Activated naive CD8-positive, alpha-beta T cell treated with anti-CD3 and anti-CD28 coated beads, Interleukin-2, amount 10 ng/mL, durations not matched to agents 7 days and 5 days (primary cell): ENCODE results near the gene SRR. TPM values are rescaled to one million over a fixed set of nuclear protein-coding genes. Genes with fewer than 3 reads are reported as not detected.
"Not testable (repeated sequence)": the region's sequence is repeated elsewhere in the genome, so short reads cannot be mapped to it uniquely, and the experiment has no call there.

ENCODE experiments used
- ATAC-seq: fragments of 150-1000 bp; cut with Tn5 transposase; one replicate; pipeline ENCODE4 v1.10.0; 2021; ENCODE audit warnings: low read depth, moderate library complexity
- POLR2A ChIA-PET: fragments of 350-600 bp; sonication (Branson Sonifier 250); formaldehyde crosslinking; loops from one replicate; lab custom pipeline; 2021; ENCODE audit warnings: antibody characterized with exemption; lab: Charles Lee
- DNase-seq: peaks from one replicate; pipeline ENCODE4 v3.0.0; 2021
- H3K27ac Mint-ChIP-seq: one replicate; pipeline ENCODE4 v1.8.0; 2022; ENCODE audit warnings: mild to moderate bottlenecking, mixed read lengths
- H3K27me3 Mint-ChIP-seq: one replicate; pipeline ENCODE4 v1.8.0; 2022; ENCODE audit warnings: mild to moderate bottlenecking, moderate library complexity, mixed read lengths
- H3K36me3 Mint-ChIP-seq: one replicate; pipeline ENCODE4 v1.8.0; 2021; ENCODE audit warnings: mild to moderate bottlenecking, mixed read lengths
- H3K4me1 Mint-ChIP-seq: one replicate; pipeline ENCODE4 v1.8.0; 2021; ENCODE audit warnings: mixed read lengths
- H3K4me3 Mint-ChIP-seq: one replicate; pipeline ENCODE4 v1.8.0; 2022; ENCODE audit warnings: mild to moderate bottlenecking, moderate library complexity, mixed read lengths
- H3K9me3 Mint-ChIP-seq: one replicate; pipeline ENCODE4 v1.8.0; 2021; ENCODE audit warnings: mixed read lengths
- total RNA-seq, 2 experiments: library from RNA; stranded (reverse); gene quantifications; one replicate each; pipeline ENCODE4 v1.2.3, GENCODE V29; 2021

Gene SRR
- total RNA-seq, 2 experiments from 2014 or later, result 16.3 to 19.8 TPM

DNA sequence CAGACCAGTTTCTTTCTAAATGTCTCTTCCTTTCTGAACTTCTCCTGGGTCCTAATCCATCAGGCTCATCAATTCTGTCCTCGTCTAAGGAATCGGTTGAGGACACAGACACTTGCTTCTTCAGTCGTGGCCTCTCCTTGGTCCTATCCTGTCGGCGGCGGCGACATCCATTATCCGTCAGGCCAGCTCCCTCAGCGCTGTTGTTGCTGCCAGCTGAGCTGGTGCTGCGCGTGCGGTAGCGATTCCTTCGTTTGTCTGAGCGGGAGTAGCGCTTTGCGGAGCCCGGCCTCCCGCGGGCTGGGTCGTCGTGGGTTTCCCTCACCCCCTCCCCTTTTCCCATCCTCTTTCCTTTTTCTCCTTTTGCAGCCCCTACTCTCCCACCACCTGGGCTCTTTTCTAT is 4.0 kb upstream of the SRR start:
- Mint-ChIP-seq H3K4me3 (no peak overlapping the region), H3K9me3 (no peaks in the 10 kb centered on the region), H3K36me3 (peaks cover 37% of the 10 kb centered on the region), H3K27me3 (no peaks in the 10 kb centered on the region), H3K4me1 (peaks cover 35% of the 10 kb centered on the region), H3K27ac (peak overlapping the region; percentile 1)
- POLR2A ChIA-PET, result no interaction called here
- no peak for ATAC-seq
- DNase-seq, result no peak

- no peaks in the 10 kb centered on the region for H3K27me3 Mint-ChIP-seq
- peaks cover 33% of the 10 kb centered on the region for H3K36me3 Mint-ChIP-seq
- DNase-seq (no peak), ATAC-seq (no peak)
- peak overlapping the region; percentile 96 for H3K4me3 Mint-ChIP-seq
- H3K27ac Mint-ChIP-seq, result peak overlapping the region; percentile 81
- POLR2A ChIA-PET, result interaction anchor here (0.5 to 2.7 kb wide), 7 partner anchors 27 to 245 kb away, joined by 3 to 25 read pairs (median 4); partner anchors contain the start of genes SGSM2 and TSR1
- no peaks in the 10 kb centered on the region for H3K9me3 Mint-ChIP-seq
- H3K4me1 Mint-ChIP-seq, result peaks cover 32% of the 10 kb centered on the region
Measured at GRCh38 chr17:2302778-2303203, 959 bp upstream of the SRR start.

- no peak for DNase-seq
- Mint-ChIP-seq H3K4me1 (peaks cover 33% of the 10 kb centered on the region), H3K36me3 (peaks cover 28% of the 10 kb centered on the region), H3K27me3 (no peaks in the 10 kb centered on the region), H3K27ac (no peak overlapping the region), H3K9me3 (no peaks in the 10 kb centered on the region), H3K4me3 (peak overlapping the region; percentile 69)
- POLR2A ChIA-PET, result interaction anchor here (0.9 to 2.7 kb wide), 2 partner anchors 8 to 32 kb away, joined by 5 to 25 read pairs; partner anchors contain the start of genes SGSM2 and TSR1
- no peak for ATAC-seq
Measured at GRCh38 chr17:2304931-2305330, 1.2 kb downstream of the SRR start.

GRCh38 chr17:2309338-2310154 is 5.8 kb downstream of the SRR start:
- POLR2A ChIA-PET, result interaction anchor here (0.8 kb wide), 1 partner anchor 26 kb away, joined by 3 read pairs; no protein-coding TSS in a partner anchor
- H3K27me3 Mint-ChIP-seq, result no peaks in the 10 kb centered on the region
- H3K4me1 Mint-ChIP-seq, result peaks cover 21% of the 10 kb centered on the region
- DNase-seq (no peak), ATAC-seq (no peak)
- H3K36me3 Mint-ChIP-seq, result peaks cover 21% of the 10 kb centered on the region
- no peak overlapping the region for H3K4me3 Mint-ChIP-seq
- no peak overlapping the region for H3K27ac Mint-ChIP-seq
- H3K9me3 Mint-ChIP-seq, result no peaks in the 10 kb centered on the region

DNA sequence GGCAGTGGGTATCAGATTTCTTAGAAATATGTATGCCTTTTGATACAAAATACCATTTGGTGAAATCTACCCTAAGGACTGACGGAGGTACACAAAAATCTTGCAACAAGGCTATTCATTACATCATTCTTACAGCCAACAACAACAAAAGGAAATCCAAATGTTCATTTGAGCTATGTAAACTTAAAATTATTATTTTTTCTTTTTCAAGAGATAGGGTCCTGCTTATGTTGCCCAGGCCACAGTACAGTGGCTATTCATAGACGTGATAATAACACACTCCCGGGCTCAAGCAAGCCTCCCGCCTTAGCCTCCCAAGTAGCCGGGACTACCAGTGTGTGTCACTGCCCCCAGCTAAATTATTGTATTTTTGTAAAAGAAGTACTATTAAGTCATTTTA is 9.0 kb downstream of the SRR start:
- no peak overlapping the region for H3K27ac Mint-ChIP-seq
- no peaks in the 10 kb centered on the region for H3K27me3 Mint-ChIP-seq
- H3K4me3 Mint-ChIP-seq, result no peak overlapping the region
- ATAC-seq (no peak), DNase-seq (no peak)
- POLR2A ChIA-PET, result interaction anchor here (0.9 kb wide), 1 partner anchor 8 kb away, joined by 5 read pairs; no protein-coding TSS in a partner anchor
- H3K9me3 Mint-ChIP-seq, result no peaks in the 10 kb centered on the region
- peaks cover 4% of the 10 kb centered on the region for H3K4me1 Mint-ChIP-seq
- peaks cover 9% of the 10 kb centered on the region for H3K36me3 Mint-ChIP-seq

- not testable (repeated sequence) for H3K4me3 Mint-ChIP-seq
Measured at GRCh38 chr17:2316916-2317205, 13.1 kb downstream of the SRR start.

DNA sequence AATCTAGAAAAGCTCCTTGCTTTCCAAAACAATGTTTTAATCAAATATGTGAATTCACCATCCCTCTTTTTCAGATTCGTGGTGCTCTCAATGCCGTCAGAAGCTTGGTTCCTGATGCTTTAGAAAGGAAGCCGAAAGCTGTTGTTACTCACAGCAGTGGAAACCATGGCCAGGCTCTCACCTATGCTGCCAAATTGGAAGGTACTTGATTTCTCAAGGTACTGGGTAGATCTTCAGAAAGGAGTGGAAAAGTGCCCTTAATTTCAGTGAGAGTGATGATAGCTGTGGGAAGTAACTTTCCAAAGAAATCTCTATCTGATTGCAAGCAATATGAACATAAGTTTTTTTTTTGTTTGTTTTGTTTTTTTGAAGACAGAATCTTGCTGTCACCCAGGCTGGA is 14.0 kb downstream of the SRR start:
- Mint-ChIP-seq H3K27me3 (no peaks in the 10 kb centered on the region), H3K4me3 (no peak overlapping the region), H3K27ac (no peak overlapping the region), H3K4me1 (peaks cover 4% of the 10 kb centered on the region), H3K9me3 (no peaks in the 10 kb centered on the region), H3K36me3 (peaks cover 17% of the 10 kb centered on the region)
- DNase-seq (no peak), ATAC-seq (no peak)
- POLR2A ChIA-PET, result no interaction called here

More at GRCh38 chr17:2316916-2317205, 13.1 kb downstream of the SRR start:
- not testable (repeated sequence) for ATAC-seq, DNase-seq, H3K9me3 Mint-ChIP-seq, H3K27ac Mint-ChIP-seq, H3K4me1 Mint-ChIP-seq, H3K27me3 Mint-ChIP-seq
- peaks cover 15% of the 10 kb centered on the region for H3K36me3 Mint-ChIP-seq
- POLR2A ChIA-PET, result interaction anchor here (0.6 kb wide), 2 partner anchors 56 to 209 kb away, joined by 3 read pairs; no protein-coding TSS in a partner anchor

GRCh38 chr17:2319051-2319450 is 15.3 kb downstream of the SRR start:
- H3K27me3 Mint-ChIP-seq, result no peaks in the 10 kb centered on the region
- H3K9me3 Mint-ChIP-seq, result no peaks in the 10 kb centered on the region
- DNase-seq (no peak), ATAC-seq (no peak)
- POLR2A ChIA-PET, result no interaction called here
- H3K4me1 Mint-ChIP-seq, result peaks cover 5% of the 10 kb centered on the region
- peaks cover 26% of the 10 kb centered on the region for H3K36me3 Mint-ChIP-seq
- H3K4me3 Mint-ChIP-seq, result no peak overlapping the region
- H3K27ac Mint-ChIP-seq, result no peak overlapping the region

DNA sequence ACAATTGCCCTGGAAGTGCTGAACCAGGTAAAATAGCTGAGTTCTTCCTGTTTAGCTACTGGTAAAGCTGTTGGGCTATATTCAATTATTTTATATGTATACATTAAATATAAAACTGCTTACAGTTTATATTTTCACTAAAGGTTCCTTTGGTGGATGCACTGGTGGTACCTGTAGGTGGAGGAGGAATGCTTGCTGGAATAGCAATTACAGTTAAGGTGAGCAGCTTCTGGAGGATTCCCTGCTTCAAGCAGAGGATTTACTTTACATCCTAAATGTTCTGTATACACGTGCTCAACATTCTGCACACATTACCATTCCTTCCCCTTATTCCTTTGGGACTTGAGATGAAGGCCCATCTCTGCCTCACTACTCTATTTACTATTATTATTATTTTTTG is 17.6 kb downstream of the SRR start:
- DNase-seq (no peak), ATAC-seq (no peak)
- Mint-ChIP-seq H3K9me3 (no peaks in the 10 kb centered on the region), H3K27ac (no peak overlapping the region), H3K4me1 (peaks cover 16% of the 10 kb centered on the region), H3K27me3 (no peaks in the 10 kb centered on the region), H3K4me3 (no peak overlapping the region), H3K36me3 (peaks cover 42% of the 10 kb centered on the region)
- POLR2A ChIA-PET, result interaction anchor here (1.0 kb wide), 1 partner anchor 15 kb away, joined by 3 read pairs; the partner anchor contains the start of gene TSR1

- H3K27me3 Mint-ChIP-seq, result no peaks in the 10 kb centered on the region
- ATAC-seq (no peak), DNase-seq (no peak)
- H3K9me3 Mint-ChIP-seq, result no peaks in the 10 kb centered on the region
- no peak overlapping the region for H3K27ac Mint-ChIP-seq
- peaks cover 16% of the 10 kb centered on the region for H3K4me1 Mint-ChIP-seq
- H3K4me3 Mint-ChIP-seq, result no peak overlapping the region
- POLR2A ChIA-PET, result interaction anchor here (0.8 kb wide), 1 partner anchor 16 kb away, joined by 3 read pairs; no protein-coding TSS in a partner anchor
- peaks cover 43% of the 10 kb centered on the region for H3K36me3 Mint-ChIP-seq
Measured at GRCh38 chr17:2323629-2324314, 20.0 kb downstream of the SRR start.

- H3K4me3 Mint-ChIP-seq, result no peak overlapping the region
- H3K36me3 Mint-ChIP-seq, result peaks cover 21% of the 10 kb centered on the region
Measured at GRCh38 chr17:2331303-2331702, 27.6 kb downstream of the SRR start.

GRCh38 chr17:2335726-2336214 is 32.0 kb downstream of the SRR start:
- Mint-ChIP-seq H3K36me3 (peaks cover 13% of the 10 kb centered on the region), H3K9me3 (no peaks in the 10 kb centered on the region), H3K4me3 (peak overlapping the region; percentile 98), H3K27ac (peak overlapping the region; percentile 91), H3K4me1 (peaks cover 18% of the 10 kb centered on the region), H3K27me3 (no peaks in the 10 kb centered on the region)
- POLR2A ChIA-PET, result interaction anchor here (0.7 to 3.4 kb wide), 16 partner anchors 8 to 619 kb away, joined by 3 to 25 read pairs (median 6); partner anchors contain the start of genes HIC1, SMG6 and SRR
- DNase-seq (no peak), ATAC-seq (no peak)

More at GRCh38 chr17:2331303-2331702, 27.6 kb downstream of the SRR start:
- ATAC-seq (no peak), DNase-seq (no peak)
- POLR2A ChIA-PET, result no interaction called here
- peaks cover 23% of the 10 kb centered on the region for H3K4me1 Mint-ChIP-seq
- H3K9me3 Mint-ChIP-seq, result no peaks in the 10 kb centered on the region
- no peak overlapping the region for H3K27ac Mint-ChIP-seq
- no peaks in the 10 kb centered on the region for H3K27me3 Mint-ChIP-seq

- Mint-ChIP-seq H3K4me1 (peaks cover 17% of the 10 kb centered on the region), H3K27me3 (no peaks in the 10 kb centered on the region)
- POLR2A ChIA-PET, result interaction anchor here (0.7 to 3.4 kb wide), 19 partner anchors 9 to 619 kb away, joined by 3 to 25 read pairs (median 3); partner anchors contain the start of genes HIC1, SMG6 and SRR
Measured at GRCh38 chr17:2336215-2336851, 32.6 kb downstream of the SRR start, which contains the start of gene TSR1. Gene TSR1, minus strand, starts transcription at chr17:2336457. Its CDS starts 30 bp downstream, at chr17:2336427.

More at GRCh38 chr17:2336215-2336851, 32.6 kb downstream of the SRR start, which contains the start of gene TSR1:
- Mint-ChIP-seq H3K9me3 (no peaks in the 10 kb centered on the region), H3K4me3 (peak within 1 kb of the TSS; percentile 98), H3K36me3 (peaks cover 13% of the 10 kb centered on the region), H3K27ac (peak within 1 kb of the TSS; percentile 91)
- DNase-seq (peak; percentile 90), ATAC-seq (peak; percentile 87)
